GM12865 (cell line): Measurements from ENCODE around the gene APBB1IP.

Source experiments
- DNase-seq: peaks from one replicate; pipeline ENCODE4 v3.0.0; 2010; ENCODE audit warnings: low read depth
- H3K4me3 ChIP-seq: 2 replicates; pipeline ENCODE4 v1.5.1; 2011; ENCODE audit warnings: mild to moderate bottlenecking, low read depth, low read length, control low read depth
- CTCF ChIP-seq: IDR thresholded peaks from 2 replicates; pipeline ENCODE4 v1.5.1; 2011; ENCODE audit warnings: low read length, control low read depth, low read depth, inconsistent platforms; ENCODE audit not compliant: insufficient read depth; ENCODE audit errors: missing control alignments

Gene APBB1IP

GRCh38 chr10:26453850-26454249, 15.7 kb downstream of the APBB1IP start:
- TF ChIP-seq CTCF = no peak
- no peak overlapping the region for H3K4me3 ChIP-seq
- DNase-seq = no peak

GRCh38 chr10:26454891-26455290, 16.8 kb downstream of the APBB1IP start:
- no peak for DNase-seq

GRCh38 chr10:26455567-26456315, 17.6 kb downstream of the APBB1IP start:
- H3K4me3 ChIP-seq = no peak overlapping the region
- TF ChIP-seq CTCF = no peak
- no peak for DNase-seq

More at GRCh38 chr10:26454891-26455290, 16.8 kb downstream of the APBB1IP start:
- no peak overlapping the region for H3K4me3 ChIP-seq
- TF ChIP-seq CTCF = no peak

GRCh38 chr10:26457088-26457487, 18.9 kb downstream of the APBB1IP start:
- peak; percentile 83 for DNase-seq
- TF ChIP-seq CTCF = no peak
- no peak overlapping the region for H3K4me3 ChIP-seq

- H3K4me3 ChIP-seq = no peak overlapping the region
- DNase-seq = no peak
- TF ChIP-seq CTCF = no peak
Measured at GRCh38 chr10:26460736-26461135, 22.6 kb downstream of the APBB1IP start.

GRCh38 chr10:26463986-26464385, 25.8 kb downstream of the APBB1IP start:
- no peak for TF ChIP-seq CTCF
- no peak for DNase-seq

More at GRCh38 chr10:26463986-26464385, 25.8 kb downstream of the APBB1IP start:
- H3K4me3 ChIP-seq = no peak overlapping the region
